CD4-positive, alpha-beta T cell treated with Interleukin-4 for 1 hour (primary cell): ENCODE measurements around the gene VN1R2.
"Not testable (repeated sequence)": the region's sequence is repeated elsewhere in the genome, so short reads cannot be mapped to it uniquely, and the experiment has no call there.

Source experiments
- DNase-seq, 2 donors: peaks; one replicate each; pipeline ENCODE4 v3.0.0-alpha.2; 2020 to 2022

Gene VN1R2

GRCh38 chr19:53257715-53258342 lies at the start of gene VN1R2:
Gene VN1R2 (plus strand): TSS chr19:53258292. CDS start chr19:53258376, 84 bp downstream.
- not testable (repeated sequence) for DNase-seq

- not testable (repeated sequence) for DNase-seq
Measured at GRCh38 chr19:53211554-53211953, 46.5 kb upstream of the VN1R2 start.

DNA sequence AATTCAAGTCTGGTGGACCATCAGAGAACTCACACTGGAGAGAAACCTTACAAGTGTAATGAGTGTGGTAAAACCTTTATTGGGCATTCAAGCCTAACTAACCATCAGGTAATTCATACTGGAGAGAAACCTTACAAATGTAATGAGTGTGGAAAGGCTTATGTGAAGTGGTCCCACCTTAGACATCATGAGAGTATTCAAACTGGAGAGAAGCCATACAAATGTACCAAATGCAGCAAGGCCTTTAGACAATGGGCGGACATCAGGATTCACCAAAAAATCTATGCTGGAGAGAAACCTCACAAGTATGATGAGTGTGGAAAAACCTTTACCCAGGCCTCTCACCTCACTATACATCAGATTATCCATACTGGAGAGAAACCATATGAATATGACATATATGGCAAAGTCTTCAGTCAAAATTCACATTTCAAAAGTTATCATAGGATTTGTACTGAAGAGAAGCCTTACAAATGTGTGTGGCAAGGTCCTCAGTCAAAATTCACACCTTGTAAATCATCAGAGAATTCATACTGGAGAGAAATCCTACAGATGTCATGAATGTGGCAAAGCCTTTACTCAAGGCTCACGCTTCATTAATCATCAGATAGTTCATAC lies 45.3 kb upstream of the VN1R2 start:
- no peak for DNase-seq

GRCh38 chr19:53222716-53223115 lies 35.4 kb upstream of the VN1R2 start:
- not testable (repeated sequence) for DNase-seq

DNA sequence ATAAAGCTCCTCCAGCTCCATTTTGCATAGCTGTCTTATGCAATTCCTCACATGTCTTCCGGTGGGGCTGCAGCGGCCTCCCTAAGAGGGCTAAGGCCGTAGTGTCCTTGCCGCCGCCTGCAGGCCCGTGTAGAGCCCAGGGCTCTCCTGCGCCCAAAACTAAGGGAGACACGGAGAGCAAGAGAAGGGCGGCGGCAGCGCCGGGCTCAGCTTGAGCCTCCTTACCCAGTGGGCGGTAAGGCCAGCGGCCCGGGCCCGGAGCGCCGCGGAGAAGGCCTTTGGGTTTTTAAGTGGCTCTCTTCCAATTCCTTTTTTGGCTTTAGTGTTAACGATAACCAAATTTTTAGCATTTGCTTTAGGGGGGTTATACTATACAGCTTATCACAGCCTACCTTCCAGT lies 33.5 kb upstream of the VN1R2 start:
- DNase-seq = no peak

DNA sequence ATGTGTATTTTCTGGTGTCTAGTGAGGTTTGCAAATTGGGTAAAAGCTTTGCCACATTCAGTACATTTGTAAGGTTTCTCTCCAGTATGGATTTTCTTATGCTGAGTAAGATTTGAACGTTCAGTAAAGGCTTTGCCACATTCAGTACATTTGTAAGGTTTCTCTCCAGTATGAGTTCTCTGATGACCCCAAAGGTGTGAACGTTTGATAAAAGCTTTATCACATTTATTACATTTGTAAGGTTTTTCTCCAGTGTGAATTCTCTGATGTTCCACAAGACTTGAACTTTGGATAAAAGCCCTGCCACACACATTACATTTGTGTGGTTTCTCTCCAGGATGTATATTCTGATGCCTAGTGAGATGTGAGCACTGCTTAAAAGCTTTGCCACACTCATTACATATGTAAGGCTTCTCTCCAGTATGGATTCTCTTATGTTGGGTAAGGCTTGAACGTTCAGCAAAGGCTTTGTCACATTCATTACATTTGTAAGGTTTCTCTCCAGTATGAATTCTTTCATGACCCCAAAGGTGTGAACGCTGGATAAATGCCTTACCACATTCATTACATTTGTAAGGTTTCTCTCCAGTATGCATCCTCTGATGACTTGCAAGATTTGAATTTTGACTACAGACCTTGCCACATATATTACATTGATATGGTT lies 20.8 kb upstream of the VN1R2 start:
- no peak for DNase-seq

GRCh38 chr19:53246498-53246897 lies 11.6 kb upstream of the VN1R2 start:
- DNase-seq = no peak

- DNase-seq = peak; percentile 85 to 89
Measured at GRCh38 chr19:53254411-53255341, 3.4 kb upstream of the VN1R2 start, which contains the start of gene ZNF677. Gene ZNF677 (minus strand): TSS chr19:53254873. CDS start chr19:53251550, 3,323 bp downstream.

- DNase-seq = not testable (repeated sequence)
Measured at GRCh38 chr19:53267623-53268022, 9.5 kb downstream of the VN1R2 start, which contains the start of gene VN1R4. Gene VN1R4 (minus strand): TSS chr19:53267723. CDS start chr19:53267665, 58 bp downstream.

- DNase-seq = not testable (repeated sequence)
Measured at GRCh38 chr19:53269861-53270260, 11.8 kb downstream of the VN1R2 start.

DNA sequence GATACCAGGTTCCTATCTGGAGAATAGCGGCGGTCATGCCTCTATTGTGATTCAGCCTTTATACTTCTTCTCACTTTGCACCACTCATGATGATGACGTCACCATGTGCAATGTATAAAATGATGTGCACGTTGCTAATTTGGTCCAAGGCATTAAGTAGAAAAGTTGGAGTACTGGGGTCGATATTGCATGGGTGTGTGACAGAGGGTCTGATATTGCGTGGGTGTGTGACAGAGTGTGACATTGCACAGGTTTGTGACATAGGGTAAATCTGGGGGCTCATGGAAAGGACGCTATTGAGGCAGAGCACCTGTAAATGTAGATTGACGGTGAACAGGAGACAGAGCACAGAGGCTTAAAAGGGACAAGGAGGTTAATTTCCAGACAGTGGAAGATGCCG lies 14.0 kb downstream of the VN1R2 start:
- DNase-seq = no peak

DNA sequence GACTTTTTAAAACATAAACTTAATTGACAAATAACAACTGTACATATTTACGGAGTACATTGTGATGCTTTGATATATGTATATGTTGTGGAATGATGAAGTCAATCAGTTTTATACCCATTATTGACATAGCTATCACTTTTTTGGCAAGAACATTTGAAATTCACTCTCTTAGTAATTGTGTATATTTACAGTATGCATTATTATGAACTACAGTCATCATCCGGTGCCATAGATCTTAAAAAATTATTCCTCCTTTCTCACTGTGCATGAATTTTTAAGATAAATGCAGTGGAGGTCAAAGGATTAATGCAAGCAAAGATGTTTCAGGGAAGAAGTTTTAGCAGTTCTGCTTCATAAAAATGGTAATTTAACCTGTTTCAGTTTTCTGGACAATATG lies 17.4 kb downstream of the VN1R2 start:
- DNase-seq = no peak

DNA sequence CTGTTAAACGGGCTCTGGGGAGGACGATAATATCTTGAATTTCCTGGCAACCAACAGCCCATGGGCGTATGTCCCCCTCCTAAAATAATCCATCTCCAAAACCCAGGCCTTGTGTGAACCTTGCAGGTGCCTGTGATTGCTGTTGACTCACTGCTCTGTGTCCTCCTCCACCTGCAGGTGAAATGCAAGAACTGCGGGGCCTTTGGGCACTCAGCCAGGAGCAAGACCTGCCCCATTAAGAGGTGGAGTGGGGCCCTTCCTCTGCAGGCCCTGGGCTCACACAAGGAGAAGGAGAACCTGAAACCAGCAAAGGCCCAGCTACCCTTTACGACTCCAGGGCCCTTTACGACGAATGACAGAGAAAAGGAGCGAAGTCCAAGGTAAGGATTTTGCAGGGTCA lies 23.9 kb downstream of the VN1R2 start:
- peak in 1 of 2 donors; percentile 3 for DNase-seq

GRCh38 chr19:53285087-53285486 lies 27.0 kb downstream of the VN1R2 start:
- DNase-seq = no peak

DNA sequence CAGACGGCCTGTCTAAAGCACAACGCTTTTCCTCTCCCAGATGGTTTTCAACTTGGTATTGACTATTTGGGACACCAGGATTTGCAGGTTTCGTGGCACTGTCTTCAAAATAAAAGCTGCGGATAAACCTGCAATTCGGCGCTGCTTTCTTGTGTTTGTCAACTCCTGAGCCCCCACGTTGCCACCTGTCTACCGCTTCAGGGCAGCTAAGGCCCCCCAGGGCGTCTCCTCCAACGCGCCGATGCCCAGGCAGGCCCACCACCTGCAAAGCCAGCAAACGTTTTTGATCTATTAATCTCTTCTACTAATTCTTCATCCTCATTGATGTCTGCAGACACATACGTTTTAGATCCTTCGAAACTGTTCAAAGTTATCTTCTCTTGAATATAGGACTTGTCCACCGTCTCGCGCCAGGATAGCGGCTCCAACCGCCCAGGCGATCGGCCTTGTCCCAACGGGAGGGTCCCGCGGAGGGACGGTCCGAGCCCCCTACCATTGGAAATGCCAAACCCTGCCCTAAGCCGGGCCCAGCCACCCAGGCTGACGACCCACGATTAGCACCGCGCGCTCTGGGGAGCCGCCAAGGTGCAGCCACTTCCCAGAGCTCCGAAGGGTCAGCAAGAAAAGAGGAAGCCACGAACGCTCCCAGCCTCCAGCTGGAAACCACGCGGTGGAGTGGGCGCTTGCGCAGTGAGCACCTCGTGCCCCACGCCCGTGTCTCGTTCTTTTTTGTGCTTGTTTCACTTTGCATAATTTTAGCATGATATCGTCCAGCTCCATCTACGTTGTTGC lies 32.9 kb downstream of the VN1R2 start:
- no peak for DNase-seq

GRCh38 chr19:53294786-53295441 lies 36.8 kb downstream of the VN1R2 start:
- no peak for DNase-seq

DNA sequence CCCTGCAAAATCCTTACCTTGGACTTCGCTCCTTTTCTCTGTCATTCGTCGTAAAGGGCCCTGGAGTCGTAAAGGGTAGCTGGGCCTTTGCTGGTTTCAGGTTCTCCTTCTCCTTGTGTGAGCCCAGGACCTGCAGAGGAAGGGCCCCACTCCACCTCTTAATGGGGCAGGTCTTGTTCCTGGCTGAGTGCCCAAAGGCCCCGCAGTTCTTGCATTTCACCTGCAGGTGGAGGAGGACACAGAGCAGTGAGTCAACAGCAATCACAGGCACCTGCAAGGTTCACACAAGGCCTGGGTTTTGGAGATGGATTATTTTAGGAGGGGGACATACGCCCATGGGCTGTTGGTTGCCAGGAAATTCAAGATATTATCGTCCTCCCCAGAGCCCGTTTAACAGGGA lies 43.2 kb downstream of the VN1R2 start:
- DNase-seq = not testable (repeated sequence)

DNA sequence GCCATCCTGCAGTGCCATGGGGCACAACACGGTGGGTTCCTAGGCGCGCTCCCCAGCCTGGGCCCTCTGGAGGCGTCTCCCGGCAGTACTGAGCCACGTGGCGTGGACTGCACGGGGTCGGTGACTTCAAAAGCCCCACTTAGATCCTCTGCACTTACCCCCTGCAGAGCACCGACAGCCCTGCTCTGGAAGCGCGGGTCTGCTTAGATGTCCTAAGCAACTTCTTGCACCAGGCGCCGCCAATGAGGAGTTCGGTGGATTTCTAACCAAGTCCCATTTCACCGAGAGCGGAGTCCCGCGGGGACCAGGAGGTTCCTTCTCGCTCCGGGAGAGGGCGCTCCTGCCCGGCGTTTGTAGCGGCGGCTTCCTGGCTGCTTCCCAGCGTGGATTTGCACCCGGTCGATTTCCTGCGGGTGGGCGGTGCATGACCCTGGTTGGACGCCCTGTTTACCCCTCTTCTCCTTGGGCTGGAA lies 50.3 kb downstream of the VN1R2 start:
- DNase-seq = no peak
